Measurements from ENCODE around the gene IRF2BP1. TPM values are rescaled to one million over a fixed set of nuclear protein-coding genes. Genes with fewer than 3 reads are reported as not detected.
A peak's percentile ranks its signal among the peaks of the same experiment; 100 is the strongest.

Gene IRF2BP1
- total and polyA plus RNA-seq, 2 of the 13 experiments (the other 11 are each of a cell fraction or from before 2014, with no cell fraction given): 4.3 to 14.3 TPM

- TF ChIP-seq HIC2 (CRISPR knock-in tag; IDR thresholded peaks at IDR 0.05; ENCODE audit: low read depth) (no peak), ZNF644 (CRISPR knock-in tag; IDR thresholded peaks at IDR 0.05; ENCODE audit: low read depth) (no peak), U2AF2 (IDR thresholded peaks at IDR 0.05; ENCODE audit: low read depth, low read length) (no peak), GLMP (CRISPR knock-in tag; IDR thresholded peaks at IDR 0.05; ENCODE audit: borderline replicate concordance) (no peak), CC2D1A (CRISPR knock-in tag; IDR thresholded peaks at IDR 0.05) (0 out of 2 replicates have a peak, but pooled peaks have one; percentile 85), CEBPB (IDR thresholded peaks at IDR 0.05; ENCODE audit: borderline replicate concordance, low read depth, low read length) (no peak), MIER2 (CRISPR knock-in tag; IDR thresholded peaks at IDR 0.05) (peak; percentile 54; the same call in 1 of the 2 replicates), SMARCE1 (IDR thresholded peaks at IDR 0.05; ENCODE audit: borderline replicate concordance) (no peak), ZFX (CRISPR knock-in tag; IDR thresholded peaks at IDR 0.05; ENCODE audit: low read depth) (peak; percentile 67; the same call in 1 of the 2 replicates), IRF2 (CRISPR knock-in tag; IDR thresholded peaks at IDR 0.05) (peak; percentile 93), SYNCRIP (IDR thresholded peaks at IDR 0.05; ENCODE audit: insufficient read depth, low read depth, low read length) (no peak), RAD51 (IDR thresholded peaks at IDR 0.05; ENCODE audit: borderline replicate concordance) (no peak), SP2 (CRISPR knock-in tag; IDR thresholded peaks at IDR 0.05) (peak; percentile 47; the same call in 1 of the 2 replicates), RAD21 (CRISPR knock-in tag; IDR thresholded peaks at IDR 0.05) (no peak), ATF1 (CRISPR knock-in tag; IDR thresholded peaks at IDR 0.05) (peak; percentile 86), NFIC (IDR thresholded peaks at IDR 0.05; ENCODE audit: low read length) (no peak)
- TF ChIP-seq, protein P1, sequence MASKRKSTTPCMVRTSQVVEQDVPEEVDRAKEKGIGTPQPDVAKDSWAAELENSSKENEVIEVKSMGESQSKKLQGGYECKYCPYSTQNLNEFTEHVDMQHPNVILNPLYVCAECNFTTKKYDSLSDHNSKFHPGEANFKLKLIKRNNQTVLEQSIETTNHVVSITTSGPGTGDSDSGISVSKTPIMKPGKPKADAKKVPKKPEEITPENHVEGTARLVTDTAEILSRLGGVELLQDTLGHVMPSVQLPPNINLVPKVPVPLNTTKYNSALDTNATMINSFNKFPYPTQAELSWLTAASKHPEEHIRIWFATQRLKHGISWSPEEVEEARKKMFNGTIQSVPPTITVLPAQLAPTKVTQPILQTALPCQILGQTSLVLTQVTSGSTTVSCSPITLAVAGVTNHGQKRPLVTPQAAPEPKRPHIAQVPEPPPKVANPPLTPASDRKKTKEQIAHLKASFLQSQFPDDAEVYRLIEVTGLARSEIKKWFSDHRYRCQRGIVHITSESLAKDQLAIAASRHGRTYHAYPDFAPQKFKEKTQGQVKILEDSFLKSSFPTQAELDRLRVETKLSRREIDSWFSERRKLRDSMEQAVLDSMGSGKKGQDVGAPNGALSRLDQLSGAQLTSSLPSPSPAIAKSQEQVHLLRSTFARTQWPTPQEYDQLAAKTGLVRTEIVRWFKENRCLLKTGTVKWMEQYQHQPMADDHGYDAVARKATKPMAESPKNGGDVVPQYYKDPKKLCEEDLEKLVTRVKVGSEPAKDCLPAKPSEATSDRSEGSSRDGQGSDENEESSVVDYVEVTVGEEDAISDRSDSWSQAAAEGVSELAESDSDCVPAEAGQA (IDR thresholded peaks at IDR 0.05; ENCODE audit: low read depth): peak; percentile 65
- TF ChIP-seq, protein P1 (CRISPR knock-in tag; IDR thresholded peaks at IDR 0.05; ENCODE audit: borderline replicate concordance): no peak
- TF ChIP-seq, protein P2, sequence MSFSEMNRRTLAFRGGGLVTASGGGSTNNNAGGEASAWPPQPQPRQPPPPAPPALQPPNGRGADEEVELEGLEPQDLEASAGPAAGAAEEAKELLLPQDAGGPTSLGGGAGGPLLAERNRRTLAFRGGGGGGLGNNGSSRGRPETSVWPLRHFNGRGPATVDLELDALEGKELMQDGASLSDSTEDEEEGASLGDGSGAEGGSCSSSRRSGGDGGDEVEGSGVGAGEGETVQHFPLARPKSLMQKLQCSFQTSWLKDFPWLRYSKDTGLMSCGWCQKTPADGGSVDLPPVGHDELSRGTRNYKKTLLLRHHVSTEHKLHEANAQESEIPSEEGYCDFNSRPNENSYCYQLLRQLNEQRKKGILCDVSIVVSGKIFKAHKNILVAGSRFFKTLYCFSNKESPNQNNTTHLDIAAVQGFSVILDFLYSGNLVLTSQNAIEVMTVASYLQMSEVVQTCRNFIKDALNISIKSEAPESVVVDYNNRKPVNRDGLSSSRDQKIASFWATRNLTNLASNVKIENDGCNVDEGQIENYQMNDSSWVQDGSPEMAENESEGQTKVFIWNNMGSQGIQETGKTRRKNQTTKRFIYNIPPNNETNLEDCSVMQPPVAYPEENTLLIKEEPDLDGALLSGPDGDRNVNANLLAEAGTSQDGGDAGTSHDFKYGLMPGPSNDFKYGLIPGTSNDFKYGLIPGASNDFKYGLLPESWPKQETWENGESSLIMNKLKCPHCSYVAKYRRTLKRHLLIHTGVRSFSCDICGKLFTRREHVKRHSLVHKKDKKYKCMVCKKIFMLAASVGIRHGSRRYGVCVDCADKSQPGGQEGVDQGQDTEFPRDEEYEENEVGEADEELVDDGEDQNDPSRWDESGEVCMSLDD (CRISPR knock-in tag; IDR thresholded peaks at IDR 0.05; ENCODE audit: borderline replicate concordance): no peak
Measured at GRCh38 chr19:45927565-45928261, 41.8 kb upstream of the IRF2BP1 start (continued).

Measured in HepG2 (cell line).